ENCODE measurements around the gene PARP8.

Gene PARP8

DNA sequence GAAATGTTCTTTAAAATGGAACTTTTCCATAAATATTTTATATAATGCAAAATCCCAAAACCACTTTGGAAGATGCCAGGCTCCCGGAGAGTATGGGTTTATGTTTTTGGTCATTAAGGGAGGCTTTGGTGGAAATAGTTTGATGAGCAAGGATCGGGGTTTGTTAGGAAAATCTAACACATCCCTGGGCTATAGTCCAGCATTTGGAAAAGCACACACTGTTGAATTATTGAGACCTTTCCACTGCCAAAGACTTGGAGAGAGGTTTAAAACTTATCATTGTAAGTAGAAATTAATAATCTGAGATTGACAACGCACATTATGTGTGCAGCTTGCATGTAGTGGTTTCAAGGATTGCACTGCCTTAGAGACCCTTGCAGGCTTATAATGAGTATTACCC, 156.3 kb downstream of the PARP8 start:
- no peak overlapping the region for H3K27ac ChIP-seq

DNA sequence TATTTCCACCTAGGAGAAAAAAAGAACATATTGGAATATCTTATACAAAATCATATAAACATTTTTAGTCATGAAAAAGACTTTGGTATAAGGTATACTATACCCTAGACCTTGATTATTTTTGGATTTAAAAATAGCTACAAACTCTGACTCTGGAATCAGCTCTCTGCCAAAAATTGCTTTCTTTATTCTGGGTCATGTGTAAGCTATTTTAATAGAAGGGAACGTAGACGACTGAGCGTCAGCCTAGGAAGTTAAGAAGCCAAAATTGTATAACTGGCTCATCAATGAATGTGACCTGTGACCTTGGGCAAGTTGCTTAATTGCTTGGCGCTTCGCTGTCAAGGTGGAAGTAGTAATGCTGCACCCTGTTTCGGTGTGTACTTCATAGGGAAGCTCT, 157.1 kb downstream of the PARP8 start:
- H3K27ac ChIP-seq, result no peak overlapping the region

More for the DNA sequence above, 156.3 kb downstream of the PARP8 start:
- no peak overlapping the region for H3K4me3 ChIP-seq

DNA sequence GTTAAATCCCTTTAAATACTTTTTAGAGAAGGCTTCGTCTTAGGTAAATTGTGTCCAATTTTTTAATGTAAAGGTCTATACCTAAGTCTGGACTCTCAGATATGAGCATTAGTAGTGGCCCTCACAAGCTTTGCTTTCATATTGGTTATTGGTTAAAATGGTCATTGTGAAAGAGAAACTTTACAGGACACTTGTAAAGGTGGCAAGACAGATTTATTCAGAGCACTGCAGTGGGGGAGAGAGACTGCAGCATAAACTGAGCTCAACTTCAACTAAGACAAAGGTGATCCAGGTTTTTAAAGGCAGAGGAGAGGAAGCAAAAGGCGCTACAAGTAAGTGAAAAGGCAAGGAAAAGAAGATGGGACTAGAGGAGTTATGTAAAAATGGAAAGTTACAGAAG, 157.7 kb downstream of the PARP8 start:
- Histone ChIP-seq H3K27ac (no peak overlapping the region), H3K4me3 (no peak overlapping the region)

More for the DNA sequence above, 157.1 kb downstream of the PARP8 start:
- no peak overlapping the region for H3K4me3 ChIP-seq

DNA sequence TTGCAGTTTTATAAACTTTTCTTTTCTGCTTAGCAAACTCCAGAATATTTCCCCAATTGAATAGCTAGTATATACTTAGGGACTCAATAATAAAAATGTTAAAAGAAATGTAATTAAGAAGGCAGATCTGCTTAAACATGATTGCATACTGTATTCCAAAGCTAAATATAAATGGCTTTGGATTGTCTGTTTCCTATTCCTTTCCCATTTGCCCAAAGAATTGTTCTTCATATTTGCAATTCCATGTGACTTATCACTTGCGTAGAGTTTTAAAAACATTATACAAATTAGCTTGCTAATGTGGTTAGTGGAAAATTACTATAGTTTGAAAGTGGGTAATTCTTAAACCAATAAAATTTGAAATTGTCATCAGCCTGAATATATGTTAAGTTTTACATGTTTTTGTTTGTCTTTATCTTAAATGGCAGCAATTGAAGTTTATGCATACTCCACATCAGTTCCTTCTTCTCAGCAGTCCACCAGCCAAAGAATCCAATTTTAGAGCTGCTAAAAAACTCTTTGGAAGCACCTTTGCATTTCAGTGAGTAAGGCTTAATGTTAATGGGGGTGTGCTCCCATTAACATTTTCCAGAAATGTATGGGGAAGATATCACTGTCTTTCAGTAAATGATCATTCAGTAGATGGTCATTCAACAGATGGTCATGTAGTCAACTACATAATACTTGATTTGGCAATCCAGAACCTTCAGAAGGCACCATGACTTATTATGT, 161.2 kb downstream of the PARP8 start:
- Histone ChIP-seq H3K4me3 (no peak overlapping the region), H3K27ac (no peak overlapping the region)

DNA sequence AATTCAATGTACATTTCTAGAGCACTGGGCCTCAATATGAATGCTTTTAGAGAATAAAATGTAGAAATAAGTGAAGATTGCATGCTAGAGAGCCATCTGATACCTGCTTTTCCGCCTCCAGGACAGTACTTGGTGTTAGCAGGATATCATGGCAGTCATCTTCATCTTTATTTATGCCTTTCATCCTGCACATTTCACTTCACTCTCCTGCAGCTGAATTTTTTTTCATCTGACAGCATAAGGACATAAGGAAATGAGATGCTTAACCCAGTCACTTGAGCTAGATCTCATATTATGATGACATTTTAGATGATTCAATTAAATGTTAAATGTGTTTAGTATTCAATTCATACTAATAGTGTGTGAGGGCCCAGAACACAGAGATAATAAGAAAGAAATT, 162.6 kb downstream of the PARP8 start:
- H3K27ac ChIP-seq, result no peak overlapping the region
- no peak overlapping the region for H3K4me3 ChIP-seq

DNA sequence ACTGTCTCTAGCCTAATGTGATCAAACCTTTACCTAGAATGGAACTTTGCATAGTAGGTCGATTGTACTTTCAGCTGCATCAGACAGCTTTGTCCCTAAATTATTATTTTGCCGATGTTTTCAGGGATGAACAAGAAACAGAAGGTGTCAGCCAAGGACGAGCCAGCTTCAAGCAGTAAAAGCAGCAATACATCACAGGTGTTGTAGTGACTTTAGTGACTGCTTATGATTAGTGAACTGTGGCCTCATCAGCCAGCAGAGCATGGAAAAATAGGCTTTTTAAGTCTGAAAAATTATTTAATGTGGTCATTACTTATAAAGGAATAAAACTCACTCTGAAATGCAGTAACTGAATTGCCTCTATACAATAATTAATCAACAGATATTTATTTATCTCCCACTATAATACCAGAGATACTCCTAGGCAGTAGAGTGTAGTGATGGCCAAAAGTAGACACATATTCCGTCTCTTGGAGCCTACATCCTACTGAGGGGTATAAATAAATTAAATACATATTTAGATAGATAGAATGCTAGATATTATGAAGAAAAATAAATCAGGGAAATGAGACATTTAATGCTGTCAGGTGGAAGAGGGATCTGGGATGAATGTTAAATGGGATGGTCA, 166.3 kb downstream of the PARP8 start:
- no peak overlapping the region for H3K4me3 ChIP-seq
- no peak overlapping the region for H3K27ac ChIP-seq

DNA sequence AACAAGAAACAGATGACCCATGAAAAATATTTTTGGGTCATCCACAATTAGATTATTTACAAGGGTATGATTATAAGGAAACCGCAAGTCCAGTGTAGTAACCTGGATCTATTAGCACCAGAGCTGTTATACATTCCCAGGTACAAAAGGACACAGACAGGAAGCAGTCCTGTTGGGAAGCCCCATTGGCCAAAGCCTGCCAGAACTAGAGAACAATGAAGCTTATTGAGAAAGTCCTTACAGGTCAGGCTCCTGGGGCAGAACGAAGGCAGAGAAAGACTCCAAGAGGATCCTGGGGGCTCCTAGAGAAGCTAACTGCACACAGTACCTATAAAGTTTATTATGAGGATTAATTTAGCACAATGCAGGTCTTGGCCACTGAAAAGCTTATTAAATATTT, 169.9 kb downstream of the PARP8 start:
- H3K4me3 ChIP-seq, result no peak overlapping the region
- peak overlapping the region in 1 of 21 experiments; percentile 11 for H3K27ac ChIP-seq

DNA sequence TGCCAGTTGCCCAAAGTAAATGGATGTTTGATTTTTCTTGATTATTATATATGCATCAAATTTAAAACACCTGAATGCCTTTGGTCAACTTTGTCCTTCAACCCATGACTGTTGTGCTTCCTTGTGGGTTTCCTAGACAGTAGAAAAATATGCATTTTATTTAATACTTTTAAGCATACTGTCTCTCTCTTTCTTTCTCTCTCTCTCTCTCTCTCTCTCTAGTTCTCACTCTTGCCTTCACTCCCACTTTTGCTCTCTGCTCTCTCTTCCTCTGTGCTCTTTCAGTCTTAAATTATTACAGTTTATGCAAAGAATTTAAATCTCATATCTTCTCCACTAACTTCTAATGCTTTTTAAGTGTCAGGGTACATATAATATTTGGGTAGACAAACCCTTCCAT, 173.0 kb downstream of the PARP8 start:
- Histone ChIP-seq H3K27ac (no peak overlapping the region), H3K4me3 (no peak overlapping the region)

DNA sequence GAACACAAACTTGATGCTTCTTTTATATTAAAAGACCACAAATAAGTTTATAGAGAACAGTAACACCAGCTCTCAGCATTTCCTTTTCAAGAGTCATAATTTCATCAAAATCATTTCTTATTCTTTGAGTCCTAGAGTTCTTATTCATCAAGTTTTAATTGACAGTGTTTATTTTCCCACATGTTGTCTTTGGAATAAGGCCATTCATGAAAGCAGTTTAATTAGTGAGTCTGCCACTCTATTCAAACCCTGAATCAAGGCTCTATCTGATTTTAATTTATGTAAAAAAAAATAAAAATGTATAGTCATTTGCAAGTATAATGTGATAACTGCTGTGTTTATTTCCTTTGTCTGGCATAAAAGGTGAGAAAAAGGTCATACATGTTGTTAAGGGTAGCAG, 176.7 kb downstream of the PARP8 start:
- H3K27ac ChIP-seq, result no peak overlapping the region
- no peak overlapping the region for H3K4me3 ChIP-seq

DNA sequence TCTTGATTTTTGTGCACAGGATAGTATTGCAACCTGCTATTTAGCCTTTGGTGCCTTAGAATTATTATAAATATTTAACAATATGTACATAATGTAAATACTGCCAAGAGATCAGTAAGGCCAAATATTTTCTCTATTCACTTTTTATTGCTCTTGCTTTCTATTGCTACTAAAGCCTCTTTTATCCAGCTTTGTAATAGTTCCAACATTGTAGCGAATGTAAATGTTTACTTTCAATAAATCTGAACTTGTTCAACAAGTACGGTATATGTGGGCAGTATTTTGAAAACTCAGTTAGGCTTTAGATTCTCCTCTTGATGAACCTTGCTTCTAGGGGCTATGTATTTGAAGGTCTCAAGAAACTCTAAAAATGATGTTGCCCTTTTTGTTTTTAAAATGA, 179.8 kb downstream of the PARP8 start:
- Histone ChIP-seq H3K27ac (no peak overlapping the region), H3K4me3 (no peak overlapping the region)

DNA sequence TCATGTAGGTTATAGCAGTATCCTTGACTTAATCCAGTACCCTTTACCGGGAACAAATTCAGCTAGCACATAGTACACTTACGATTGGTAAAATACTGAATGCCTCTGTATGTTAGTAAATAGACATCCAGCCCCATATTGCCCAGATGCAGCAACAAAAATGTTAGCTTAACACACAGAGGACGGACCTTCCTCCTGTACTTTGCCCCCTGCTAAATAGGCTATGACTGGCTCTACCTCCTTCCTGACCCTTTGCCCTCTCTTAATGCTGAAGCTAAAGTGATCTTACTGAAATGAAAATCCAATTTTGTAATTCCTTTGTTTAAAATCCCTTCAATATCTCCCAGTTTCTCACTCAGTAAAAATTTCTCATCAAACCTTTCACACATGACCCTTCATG, 183.1 kb downstream of the PARP8 start:
- no peak overlapping the region for H3K4me3 ChIP-seq
- H3K27ac ChIP-seq, result no peak overlapping the region

DNA sequence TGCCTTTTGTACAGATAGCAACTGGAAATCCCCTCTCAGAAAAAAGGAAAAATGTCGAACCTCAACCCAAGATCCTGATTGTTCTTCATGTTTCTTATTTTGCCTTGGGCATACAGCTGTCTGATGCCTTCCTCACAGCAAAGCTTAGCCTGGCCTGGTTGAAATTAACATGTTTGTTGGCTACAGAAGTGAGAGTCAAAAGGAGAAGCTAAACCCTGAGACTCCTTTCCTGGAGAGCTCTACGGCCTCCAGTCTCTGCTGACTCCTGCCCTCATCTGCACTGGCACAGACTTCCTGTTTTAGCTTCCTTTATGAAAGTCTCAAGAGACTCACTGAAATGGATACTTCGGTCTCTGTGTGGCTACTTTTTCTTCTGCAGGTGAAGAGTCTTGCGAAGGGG, 186.7 kb downstream of the PARP8 start:
- Histone ChIP-seq H3K4me3 (no peak overlapping the region), H3K27ac (peak overlapping the region in 4 of 21 experiments; percentile 43 to 79 (median 58))

DNA sequence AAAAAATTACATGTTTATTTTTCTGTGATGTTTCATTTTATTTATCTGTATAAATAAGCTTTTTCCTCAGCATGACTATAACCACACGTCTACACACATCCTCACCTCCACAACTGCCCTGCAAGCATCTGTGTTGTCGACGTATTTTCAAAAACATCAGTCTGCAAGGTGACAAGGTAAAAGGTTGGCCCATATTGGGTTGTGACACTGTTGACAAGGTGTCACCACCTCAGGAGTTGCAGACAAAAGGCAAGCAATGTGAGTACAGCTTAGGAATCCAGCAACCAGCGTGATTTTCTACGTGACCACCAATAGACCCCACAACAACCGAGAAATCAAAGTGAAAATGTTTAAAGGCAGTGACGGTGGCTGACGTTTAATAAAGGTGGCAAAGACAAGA, 187.6 kb downstream of the PARP8 start:
- peak overlapping the region in 4 of 21 experiments; percentile 24 to 73 (median 44) for H3K27ac ChIP-seq
- no peak overlapping the region for H3K4me3 ChIP-seq

DNA sequence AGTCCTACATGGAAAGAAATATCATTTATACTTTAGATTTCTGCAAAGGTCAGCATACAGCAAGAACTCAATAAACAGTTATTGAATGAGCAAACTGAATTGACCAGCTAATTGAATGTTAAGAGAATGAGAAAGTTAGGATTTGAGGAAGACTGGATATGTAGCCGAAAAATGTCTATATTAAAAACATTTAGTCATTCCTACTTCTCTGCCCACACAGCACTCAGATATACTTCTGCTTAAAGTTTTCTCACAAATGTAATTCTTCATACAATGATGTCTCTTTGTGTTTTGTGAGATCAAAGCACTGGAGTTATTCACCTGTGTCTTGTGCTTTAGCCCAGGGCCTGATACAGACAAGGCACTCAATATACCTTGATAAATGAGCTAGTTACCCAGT, 188.6 kb downstream of the PARP8 start:
- H3K4me3 ChIP-seq, result no peak overlapping the region
- H3K27ac ChIP-seq, result peak overlapping the region in 2 of 21 experiments; percentile 5 to 7

DNA sequence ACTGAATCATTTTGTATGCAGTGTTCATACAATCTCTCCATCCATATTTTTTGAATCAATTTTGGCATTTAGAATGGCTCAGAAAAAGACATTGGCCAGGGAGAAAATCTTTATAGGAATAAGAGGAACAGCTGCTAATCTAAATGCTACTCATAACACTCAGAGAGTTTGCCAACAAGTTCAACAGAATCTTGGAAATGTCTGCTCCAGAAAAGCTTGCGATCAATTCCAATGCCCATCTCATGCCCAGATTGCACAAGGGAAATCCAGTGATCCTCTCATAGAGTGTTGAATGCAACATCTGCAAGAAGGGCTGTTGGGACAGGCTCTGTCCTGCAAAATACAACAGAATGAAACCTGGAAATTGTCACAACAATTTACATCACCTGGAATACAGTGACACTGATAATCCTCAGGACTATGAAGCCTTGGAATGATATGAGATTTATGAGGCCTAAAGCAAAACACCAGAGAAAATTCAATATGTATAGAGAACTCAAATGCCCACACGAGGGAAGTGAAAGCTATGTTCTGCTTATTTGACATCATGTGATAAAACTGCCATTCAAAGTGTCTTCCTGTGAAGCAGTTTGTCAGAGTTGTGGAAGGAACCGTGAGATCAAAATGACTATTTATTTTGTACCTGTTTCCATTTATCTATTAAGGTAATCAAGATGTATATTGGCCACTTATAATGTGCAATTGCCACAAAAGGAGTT, 190.1 kb downstream of the PARP8 start:
- H3K27ac ChIP-seq, result peak overlapping the region in 6 of 21 experiments; percentile 15 to 60 (median 39)

DNA sequence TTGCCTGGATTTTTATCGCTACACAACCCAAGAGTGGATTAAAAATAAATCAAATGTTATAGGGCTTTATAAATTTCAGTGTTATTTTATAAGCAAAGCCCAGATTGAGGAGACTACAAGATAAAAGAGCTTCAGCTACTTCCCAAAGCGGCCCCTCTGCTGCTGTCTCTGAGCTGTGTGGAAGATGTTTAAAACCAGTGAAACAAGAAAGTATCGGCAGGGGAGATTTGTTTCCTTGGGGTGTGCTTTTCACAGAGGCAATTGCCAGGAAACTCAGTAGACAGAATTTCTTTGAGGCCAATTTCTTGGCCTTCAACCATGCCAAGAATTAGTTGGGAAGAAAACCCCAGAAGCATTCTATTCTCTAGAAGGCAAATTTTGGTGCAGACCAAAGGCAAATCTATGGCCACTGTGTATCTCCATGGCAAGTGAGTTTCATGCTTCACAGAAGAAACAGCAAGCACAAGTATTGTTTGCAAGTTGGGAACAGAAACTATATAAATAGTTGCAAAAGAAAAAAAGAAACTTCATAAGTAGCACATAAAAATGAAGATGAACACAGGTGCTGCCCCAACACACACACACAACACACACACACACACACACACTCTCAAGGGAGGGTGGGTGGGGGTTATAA, 197.2 kb downstream of the PARP8 start:
- Histone ChIP-seq H3K27ac (no peak overlapping the region), H3K4me3 (no peak overlapping the region)

More for the DNA sequence above, 190.1 kb downstream of the PARP8 start:
- H3K4me3 ChIP-seq, result no peak overlapping the region

DNA sequence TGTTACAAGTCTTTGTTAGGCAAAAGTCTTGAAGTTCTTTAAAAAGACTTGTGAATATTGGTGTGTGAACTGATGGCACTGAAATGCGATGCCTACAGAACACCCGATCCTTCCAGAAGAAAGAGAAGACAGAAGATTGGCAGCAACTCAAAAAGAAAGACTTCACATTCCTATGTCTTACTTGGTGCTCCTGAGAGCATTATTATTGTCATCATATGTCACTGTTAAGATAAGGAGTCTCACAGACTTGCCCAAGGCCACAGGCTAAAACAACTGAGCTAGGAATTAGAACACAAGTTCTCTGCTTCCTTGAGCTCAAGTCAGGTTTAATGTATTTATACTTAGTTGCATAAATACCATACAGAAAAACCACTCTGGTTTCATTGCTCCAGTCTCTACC, 198.0 kb downstream of the PARP8 start:
- H3K4me3 ChIP-seq, result no peak overlapping the region
- no peak overlapping the region for H3K27ac ChIP-seq

DNA sequence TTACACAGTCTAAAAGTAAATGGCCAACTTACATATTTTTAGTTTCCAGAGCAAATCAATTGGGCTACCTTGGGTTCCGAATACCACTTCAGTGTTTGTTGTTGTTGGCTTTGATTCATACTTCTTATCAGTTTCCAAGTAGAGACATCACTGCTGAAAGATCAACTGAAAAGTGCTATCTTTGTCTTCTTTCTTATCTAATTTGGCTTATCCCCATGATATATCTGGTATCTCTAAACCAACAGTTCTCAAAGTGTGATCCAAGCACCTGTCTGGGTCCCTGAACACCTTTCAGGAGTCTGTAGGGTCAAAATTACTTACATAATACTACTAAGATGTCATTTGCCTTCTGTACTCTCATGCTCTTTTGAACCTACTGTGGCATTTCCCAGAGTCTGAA, 200.0 kb downstream of the PARP8 start:
- no peak overlapping the region for H3K27ac ChIP-seq

DNA sequence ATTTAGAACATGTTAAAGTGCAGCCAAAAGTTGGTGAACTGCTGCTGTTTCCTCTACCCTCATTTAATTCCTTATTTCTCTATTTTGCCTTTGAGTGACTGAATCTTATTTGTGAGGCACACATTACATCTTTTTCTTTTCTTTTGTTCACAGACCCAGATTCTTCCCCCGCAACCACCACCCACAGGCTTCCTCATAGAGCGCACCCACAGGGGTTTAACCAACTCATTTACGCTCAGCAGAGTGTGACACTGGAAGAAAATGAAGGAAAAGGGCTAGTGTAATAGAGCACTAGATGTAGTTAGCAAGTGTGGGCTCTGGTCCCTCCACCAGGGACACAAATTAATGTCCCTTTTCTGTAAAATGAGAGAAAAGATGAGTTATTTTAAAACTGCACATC, 200.7 kb downstream of the PARP8 start:
- H3K27ac ChIP-seq, result no peak overlapping the region
- no peak overlapping the region for H3K4me3 ChIP-seq

More for the DNA sequence above, 200.0 kb downstream of the PARP8 start:
- no peak overlapping the region for H3K4me3 ChIP-seq

DNA sequence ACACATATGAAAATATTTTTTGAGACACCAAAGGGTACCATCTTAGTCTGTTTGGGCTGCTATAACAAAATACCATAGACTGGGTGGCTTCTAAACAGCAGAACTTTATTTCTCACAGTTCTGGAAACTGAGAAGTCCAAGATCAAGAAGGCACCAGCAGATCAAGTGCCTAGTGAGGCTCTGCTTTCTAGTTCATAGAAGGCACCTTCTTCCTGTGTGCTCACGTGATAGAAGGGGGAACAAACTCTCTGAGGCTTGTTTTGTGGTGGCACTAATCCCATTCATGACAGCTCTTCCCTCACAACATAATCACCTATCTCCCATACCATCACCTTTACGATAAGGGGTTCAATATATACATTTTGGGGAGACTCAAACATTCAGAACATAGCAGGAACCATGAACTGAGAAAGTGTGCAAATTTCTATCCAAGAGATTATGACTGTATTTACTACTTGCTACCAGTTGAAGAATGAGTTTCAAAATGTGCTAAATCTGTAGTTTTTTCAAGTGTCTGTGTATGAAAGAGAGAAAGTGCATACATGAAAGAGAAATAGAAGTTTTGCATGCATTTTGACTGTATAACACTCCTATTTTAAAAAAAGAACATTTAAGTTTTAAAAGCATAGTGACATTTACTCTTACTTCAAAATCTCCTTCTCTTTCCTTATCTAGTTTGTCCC, 207.3 kb downstream of the PARP8 start:
- Histone ChIP-seq H3K27ac (no peak overlapping the region), H3K4me3 (no peak overlapping the region)

Data from skin epidermis (tissue), 12 donors.